NB4 (cell line): ENCODE results near the gene CSRP1.

ENCODE experiments used
- DNase-seq: peaks from one replicate; pipeline ENCODE4 v3.0.0; 2010; ENCODE audit warnings: low read depth
- H3K4me3 ChIP-seq: one replicate; pipeline ENCODE4 v1.5.1; 2011; ENCODE audit warnings: mild to moderate bottlenecking, low read depth, low read length, moderate library complexity
- MAX ChIP-seq: IDR thresholded peaks from 2 replicates; pipeline ENCODE4 v1.6.1; 2011; ENCODE audit warnings: low read depth, low read length
- MYC ChIP-seq: IDR thresholded peaks from 2 replicates; pipeline ENCODE4 v1.6.1; 2011; ENCODE audit warnings: low read depth, low read length
- POLR2A ChIP-seq: IDR thresholded peaks from 2 replicates; pipeline ENCODE4 v1.6.1; 2011; ENCODE audit warnings: mild to moderate bottlenecking; ENCODE audit not compliant: insufficient read length; ENCODE audit errors: extremely low read depth
- TF ChIP-seq, protein P1 (sequence below): IDR thresholded peaks from one replicate; pipeline ENCODE4 v1.5.1; 2012; ENCODE audit warnings: low read depth, low read length

CSRP1 gene

GRCh38 chr1:201466492-201466891 lies 40.4 kb downstream of the CSRP1 start:
- TF ChIP-seq, protein P1, sequence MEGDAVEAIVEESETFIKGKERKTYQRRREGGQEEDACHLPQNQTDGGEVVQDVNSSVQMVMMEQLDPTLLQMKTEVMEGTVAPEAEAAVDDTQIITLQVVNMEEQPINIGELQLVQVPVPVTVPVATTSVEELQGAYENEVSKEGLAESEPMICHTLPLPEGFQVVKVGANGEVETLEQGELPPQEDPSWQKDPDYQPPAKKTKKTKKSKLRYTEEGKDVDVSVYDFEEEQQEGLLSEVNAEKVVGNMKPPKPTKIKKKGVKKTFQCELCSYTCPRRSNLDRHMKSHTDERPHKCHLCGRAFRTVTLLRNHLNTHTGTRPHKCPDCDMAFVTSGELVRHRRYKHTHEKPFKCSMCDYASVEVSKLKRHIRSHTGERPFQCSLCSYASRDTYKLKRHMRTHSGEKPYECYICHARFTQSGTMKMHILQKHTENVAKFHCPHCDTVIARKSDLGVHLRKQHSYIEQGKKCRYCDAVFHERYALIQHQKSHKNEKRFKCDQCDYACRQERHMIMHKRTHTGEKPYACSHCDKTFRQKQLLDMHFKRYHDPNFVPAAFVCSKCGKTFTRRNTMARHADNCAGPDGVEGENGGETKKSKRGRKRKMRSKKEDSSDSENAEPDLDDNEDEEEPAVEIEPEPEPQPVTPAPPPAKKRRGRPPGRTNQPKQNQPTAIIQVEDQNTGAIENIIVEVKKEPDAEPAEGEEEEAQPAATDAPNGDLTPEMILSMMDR, result no peak
- TF ChIP-seq MAX, result no peak
- no peak for TF ChIP-seq MYC
- no peak for TF ChIP-seq POLR2A
- no peak overlapping the region for H3K4me3 ChIP-seq
- DNase-seq, result no peak

DNA sequence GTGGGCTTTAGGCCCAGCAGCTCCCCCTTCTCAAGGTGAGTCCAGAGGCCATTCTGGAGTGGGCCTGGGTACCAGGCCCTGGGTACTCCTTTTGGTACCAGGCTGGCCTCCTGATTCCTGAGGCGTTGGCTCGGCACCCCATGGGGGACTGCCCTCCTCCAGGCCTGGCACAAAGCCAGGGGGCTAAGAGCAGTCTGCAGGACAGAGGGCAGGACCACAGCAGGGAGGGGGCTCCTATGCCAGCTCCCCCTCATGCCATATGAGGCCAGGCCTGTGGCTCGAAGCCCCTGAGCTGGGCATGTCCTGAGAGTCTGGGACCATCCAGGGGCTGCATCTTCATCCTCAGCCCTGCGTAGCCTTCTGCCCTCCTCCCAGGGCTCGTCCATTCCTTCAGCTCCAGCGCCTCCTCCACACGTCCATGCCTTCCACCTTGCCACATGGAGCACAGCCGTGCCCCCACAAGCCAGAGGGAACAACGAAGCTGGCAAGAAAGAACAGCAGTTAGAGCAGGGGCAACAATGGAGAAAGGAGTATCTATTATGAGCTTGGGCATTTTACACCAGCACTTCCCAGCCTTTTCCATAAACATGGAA lies 41.1 kb downstream of the CSRP1 start:
- H3K4me3 ChIP-seq, result no peak overlapping the region
- TF ChIP-seq, protein P1, result no peak
- DNase-seq, result no peak

DNA sequence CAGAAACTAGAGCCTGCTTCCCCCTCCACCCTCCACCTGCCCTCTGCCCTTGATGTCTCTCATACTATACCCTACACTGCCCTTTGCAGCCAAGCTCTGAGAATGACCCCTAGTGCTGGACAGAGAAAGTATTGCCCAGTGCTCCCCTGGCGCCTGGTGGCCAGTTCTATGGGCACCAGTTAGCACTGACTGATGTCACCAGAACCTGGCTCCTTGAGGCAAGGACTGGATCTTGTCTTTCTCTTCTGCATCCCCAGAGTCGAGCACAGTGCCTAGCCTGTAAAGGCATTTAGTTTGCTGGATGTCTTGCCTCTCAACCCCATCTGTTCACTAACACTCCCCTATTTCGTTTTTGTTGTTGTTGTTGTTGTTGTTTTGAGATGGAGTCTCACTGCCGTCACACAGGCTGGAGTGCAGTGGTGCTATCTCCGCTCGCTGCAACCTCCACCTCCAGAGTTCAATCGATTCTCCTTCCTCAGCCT lies 43.8 kb downstream of the CSRP1 start:
- TF ChIP-seq MAX (no peak), POLR2A (no peak), MYC (no peak)
- TF ChIP-seq, protein P1, result no peak
- no peak for DNase-seq
- no peak overlapping the region for H3K4me3 ChIP-seq

DNA sequence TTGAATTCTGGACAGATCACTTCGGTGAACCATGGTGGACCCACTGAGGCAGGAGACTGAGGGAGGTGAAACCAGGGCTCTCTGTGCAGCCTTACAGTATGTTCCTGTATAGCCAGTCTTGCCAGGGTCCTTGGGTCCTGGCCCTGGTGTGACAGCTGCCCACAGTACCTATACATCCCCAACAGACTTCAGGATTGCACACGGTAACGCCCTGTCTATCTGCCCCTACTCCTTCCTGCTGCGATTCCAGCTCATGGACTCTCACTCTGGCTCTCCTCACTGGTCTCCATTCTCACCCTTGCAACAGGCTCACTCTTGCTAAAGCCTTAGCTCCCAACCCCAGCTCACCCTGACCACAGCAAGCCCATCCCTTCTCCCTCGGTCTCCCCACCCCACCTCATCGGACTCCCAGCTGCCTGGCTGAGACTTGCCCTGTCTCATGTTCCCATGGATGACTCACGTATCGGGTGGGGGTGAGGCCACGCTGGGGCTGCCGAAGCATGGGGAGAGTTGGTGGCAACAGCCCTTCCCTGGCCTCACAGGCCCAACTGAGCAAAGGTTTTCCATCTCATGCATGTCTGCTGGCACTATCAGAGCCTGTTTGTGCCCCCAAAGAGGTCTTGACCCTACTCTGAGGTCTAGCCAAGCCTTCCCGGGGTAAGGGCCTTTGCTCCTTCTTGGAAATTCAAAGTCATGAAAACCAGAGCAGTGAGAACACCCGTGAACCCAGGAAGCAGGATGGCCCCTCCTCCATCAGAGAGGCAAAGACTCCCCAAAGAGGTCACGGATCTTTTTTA lies 45.1 kb downstream of the CSRP1 start:
- H3K4me3 ChIP-seq, result no peak overlapping the region
- peak; percentile 71 for DNase-seq
- TF ChIP-seq MYC (no peak), POLR2A (no peak), MAX (no peak)

- no peak for TF ChIP-seq MAX
- no peak for TF ChIP-seq POLR2A
- no peak for TF ChIP-seq MYC
- TF ChIP-seq, protein P1, result no peak
- DNase-seq, result no peak
- H3K4me3 ChIP-seq, result no peak overlapping the region
These were observed 45.9 kb downstream of the CSRP1 start for GRCh38 chr1:201460814-201461644.

DNA sequence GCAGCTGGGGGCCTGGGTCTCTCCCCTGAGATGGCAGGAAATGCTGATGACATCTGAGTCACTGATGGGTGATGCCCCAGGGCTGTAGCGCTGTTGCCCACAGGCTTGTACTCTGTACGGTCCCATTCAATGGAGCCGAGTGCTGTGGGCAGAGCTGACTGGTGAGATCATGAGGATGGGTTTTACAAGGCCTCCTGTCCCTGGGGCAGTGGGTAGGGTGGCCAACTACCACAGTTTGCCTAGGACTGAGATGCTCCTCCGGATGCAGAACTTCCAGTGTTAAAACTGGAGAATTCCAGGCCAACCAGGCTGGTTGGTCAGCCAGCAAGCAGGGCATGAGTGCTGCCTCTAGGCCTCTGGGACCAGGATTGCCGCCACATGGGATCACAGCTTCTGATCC lies 47.1 kb downstream of the CSRP1 start:
- TF ChIP-seq MYC (no peak), MAX (no peak), POLR2A (no peak)
- TF ChIP-seq, protein P1, result no peak
- DNase-seq, result no peak
- H3K4me3 ChIP-seq, result no peak overlapping the region
